Suprapubic skin (tissue), 4 donors: ENCODE measurements around the gene TAS1R1. TPM values are rescaled to one million over a fixed set of nuclear protein-coding genes. Genes with fewer than 3 reads are reported as not detected.

Source experiments
- DNase-seq, 2 donors: peaks; one replicate each; pipeline ENCODE4 v3.0.0-alpha.2; 2019; ENCODE audit warnings: low spot score in 2 of 2
- H3K27ac ChIP-seq: fragments of 200-600 bp; sonication (generic); one replicate; pipeline ENCODE4 v1.5.1; 2019
- H3K27me3 ChIP-seq: fragments of 200-600 bp; sonication (generic); one replicate; pipeline ENCODE4 v1.5.1; 2019
- H3K36me3 ChIP-seq: fragments of 200-600 bp; sonication (generic); one replicate; pipeline ENCODE4 v1.5.1; 2019
- H3K4me1 ChIP-seq: fragments of 200-600 bp; sonication (generic); one replicate; pipeline ENCODE4 v1.5.1; 2019
- H3K4me3 ChIP-seq: fragments of 200-600 bp; sonication (generic); one replicate; pipeline ENCODE4 v1.5.1; 2019; ENCODE audit warnings: mild to moderate bottlenecking
- H3K9me3 ChIP-seq: fragments of 200-600 bp; sonication (generic); one replicate; pipeline ENCODE4 v1.5.1; 2019
- CTCF ChIP-seq, 2 donors: fragments of 200-600 bp in 1 of 2; fragments of 450-650 bp in 1 of 2; sonication (generic) in 1 of 2; IDR thresholded peaks; one replicate each; pipeline ENCODE4 v1.5.1; 2016 to 2019; ENCODE audit warnings: antibody characterized with exemption in 2 of 2, mild to moderate bottlenecking in 1 of 2, moderate library complexity in 1 of 2
- EP300 ChIP-seq: sonication (generic); formaldehyde crosslinking; IDR thresholded peaks from one replicate; pipeline ENCODE4 v1.6.1; 2017; ENCODE audit warnings: antibody characterized with exemption
- POLR2A ChIP-seq, 2 donors: fragments of 450-650 bp; IDR thresholded peaks; one replicate each; pipeline ENCODE4 v1.6.1; 2017; ENCODE audit warnings: antibody characterized with exemption in 2 of 2, mild to moderate bottlenecking in 2 of 2, moderate library complexity in 2 of 2
- POLR2AphosphoS5 ChIP-seq, 3 donors: sonication (generic); formaldehyde crosslinking; IDR thresholded peaks; one replicate each; pipeline ENCODE4 v1.6.1; 2017; ENCODE audit warnings: antibody characterized with exemption in 3 of 3
- WGBS: methylation state at CpG from one replicate; pipeline ENCODE4 v1.1.5; 2018; 5-methylcytosine and 5-hydroxymethylcytosine counted together
- total RNA-seq, 4 donors: library from RNA; depleted of rRNA; stranded (reverse); fragments of >200 nt; gene quantifications; one replicate each; pipeline ENCODE4 v1.1.0, GENCODE V29; 2016

The TAS1R1 gene
- total RNA-seq, 4 donors from 2014 or later: 0.40 to 0.45 TPM; not detected in 2

- H3K9me3 ChIP-seq: no peaks in the 10 kb centered on the region
- no peaks in the 10 kb centered on the region for H3K27me3 ChIP-seq
- no peak for DNase-seq
- H3K36me3 ChIP-seq: no peaks in the 10 kb centered on the region
- TF ChIP-seq EP300 (no peak), POLR2A (IDR thresholded peaks at IDR 0.05) (no peak), CTCF (IDR thresholded peaks at IDR 0.05) (no peak), POLR2AphosphoS5 (IDR thresholded peaks at IDR 0.05) (no peak)
- H3K4me1 ChIP-seq: peaks cover 5% of the 10 kb centered on the region
- no peak overlapping the region for H3K4me3 ChIP-seq
- H3K27ac ChIP-seq: no peak overlapping the region
- WGBS: 79% methylated on average over 8 of the region's 8 CpGs
Measured at GRCh38 chr1:6574025-6574620, 19.0 kb downstream of the TAS1R1 start.

GRCh38 chr1:6574818-6575217 lies 19.7 kb downstream of the TAS1R1 start:
- DNase-seq: no peak
- peaks cover 9% of the 10 kb centered on the region for H3K4me1 ChIP-seq
- no peaks in the 10 kb centered on the region for H3K27me3 ChIP-seq
- no peak for TF ChIP-seq EP300
- TF ChIP-seq CTCF (IDR thresholded peaks at IDR 0.05): no peak
- TF ChIP-seq POLR2AphosphoS5 (IDR thresholded peaks at IDR 0.05): no peak
- TF ChIP-seq POLR2A (IDR thresholded peaks at IDR 0.05): no peak
- no peaks in the 10 kb centered on the region for H3K36me3 ChIP-seq
- no peak overlapping the region for H3K4me3 ChIP-seq
- no peak overlapping the region for H3K27ac ChIP-seq
- H3K9me3 ChIP-seq: no peaks in the 10 kb centered on the region
- 83% methylated on average over 5 of the region's 14 CpGs for WGBS

- H3K9me3 ChIP-seq: no peaks in the 10 kb centered on the region
- peaks cover 33% of the 10 kb centered on the region for H3K4me1 ChIP-seq
- H3K27me3 ChIP-seq: no peaks in the 10 kb centered on the region
- H3K27ac ChIP-seq: peak overlapping the region; percentile 37
- no peak for TF ChIP-seq EP300
- WGBS: 79% methylated on average over 4 of the region's 6 CpGs
- no peak for DNase-seq
- H3K36me3 ChIP-seq: no peaks in the 10 kb centered on the region
- H3K4me3 ChIP-seq: no peak overlapping the region
Measured at GRCh38 chr1:6577831-6578525, 22.9 kb downstream of the TAS1R1 start.

GRCh38 chr1:6578624-6579373 lies 23.7 kb downstream of the TAS1R1 start:
- Histone ChIP-seq H3K36me3 (no peaks in the 10 kb centered on the region), H3K4me3 (peak overlapping the region; percentile 82), H3K4me1 (peaks cover 33% of the 10 kb centered on the region), H3K9me3 (no peaks in the 10 kb centered on the region), H3K27me3 (no peaks in the 10 kb centered on the region), H3K27ac (peak overlapping the region; percentile 92)
- TF ChIP-seq POLR2A (IDR thresholded peaks at IDR 0.05): no peak
- TF ChIP-seq CTCF (IDR thresholded peaks at IDR 0.05): no peak
- no peak for TF ChIP-seq POLR2AphosphoS5 (IDR thresholded peaks at IDR 0.05)
- TF ChIP-seq EP300: no peak
- WGBS: 91% methylated on average over 12 of the region's 14 CpGs
- DNase-seq: no peak

GRCh38 chr1:6579374-6580118 lies 24.4 kb downstream of the TAS1R1 start, which contains the start of gene ZBTB48:
TSS of gene ZBTB48 (plus strand) at chr1:6579994. CDS start at chr1:6580610, 616 bp downstream.
- WGBS: 25% methylated on average over 11 of the region's 58 CpGs
- Histone ChIP-seq H3K9me3 (no peaks in the 10 kb centered on the region), H3K4me3 (peak within 1 kb of the TSS; percentile 82), H3K27ac (peak within 1 kb of the TSS; percentile 92), H3K4me1 (peaks cover 37% of the 10 kb centered on the region), H3K36me3 (no peaks in the 10 kb centered on the region), H3K27me3 (no peaks in the 10 kb centered on the region)
- DNase-seq: peak; percentile 100
- TF ChIP-seq EP300: no peak
- peak; percentile 87 to 94 (median 93) for TF ChIP-seq POLR2AphosphoS5 (IDR thresholded peaks at IDR 0.05)
- TF ChIP-seq POLR2A (IDR thresholded peaks at IDR 0.05): peak; percentile 65 to 92
- TF ChIP-seq CTCF (IDR thresholded peaks at IDR 0.05): no peak
